GM10266 (cell line): ENCODE results near the gene LGI2.

ENCODE experiments used
- DNase-seq: peaks from one replicate; pipeline ENCODE4 v3.0.0; 2012; ENCODE audit errors: extremely low spot score
- TF ChIP-seq, protein P1 (sequence below): IDR thresholded peaks from 2 replicates; pipeline ENCODE4 v1.5.1; 2012; ENCODE audit warnings: mild to moderate bottlenecking, low read depth; ENCODE audit not compliant: control insufficient read depth, insufficient read depth; ENCODE audit errors: missing control alignments

LGI2 gene

GRCh38 chr4:24971192-24971591 lies 59.6 kb downstream of the LGI2 start:
- TF ChIP-seq, protein P1, sequence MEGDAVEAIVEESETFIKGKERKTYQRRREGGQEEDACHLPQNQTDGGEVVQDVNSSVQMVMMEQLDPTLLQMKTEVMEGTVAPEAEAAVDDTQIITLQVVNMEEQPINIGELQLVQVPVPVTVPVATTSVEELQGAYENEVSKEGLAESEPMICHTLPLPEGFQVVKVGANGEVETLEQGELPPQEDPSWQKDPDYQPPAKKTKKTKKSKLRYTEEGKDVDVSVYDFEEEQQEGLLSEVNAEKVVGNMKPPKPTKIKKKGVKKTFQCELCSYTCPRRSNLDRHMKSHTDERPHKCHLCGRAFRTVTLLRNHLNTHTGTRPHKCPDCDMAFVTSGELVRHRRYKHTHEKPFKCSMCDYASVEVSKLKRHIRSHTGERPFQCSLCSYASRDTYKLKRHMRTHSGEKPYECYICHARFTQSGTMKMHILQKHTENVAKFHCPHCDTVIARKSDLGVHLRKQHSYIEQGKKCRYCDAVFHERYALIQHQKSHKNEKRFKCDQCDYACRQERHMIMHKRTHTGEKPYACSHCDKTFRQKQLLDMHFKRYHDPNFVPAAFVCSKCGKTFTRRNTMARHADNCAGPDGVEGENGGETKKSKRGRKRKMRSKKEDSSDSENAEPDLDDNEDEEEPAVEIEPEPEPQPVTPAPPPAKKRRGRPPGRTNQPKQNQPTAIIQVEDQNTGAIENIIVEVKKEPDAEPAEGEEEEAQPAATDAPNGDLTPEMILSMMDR, result no peak
- DNase-seq, result no peak

DNA sequence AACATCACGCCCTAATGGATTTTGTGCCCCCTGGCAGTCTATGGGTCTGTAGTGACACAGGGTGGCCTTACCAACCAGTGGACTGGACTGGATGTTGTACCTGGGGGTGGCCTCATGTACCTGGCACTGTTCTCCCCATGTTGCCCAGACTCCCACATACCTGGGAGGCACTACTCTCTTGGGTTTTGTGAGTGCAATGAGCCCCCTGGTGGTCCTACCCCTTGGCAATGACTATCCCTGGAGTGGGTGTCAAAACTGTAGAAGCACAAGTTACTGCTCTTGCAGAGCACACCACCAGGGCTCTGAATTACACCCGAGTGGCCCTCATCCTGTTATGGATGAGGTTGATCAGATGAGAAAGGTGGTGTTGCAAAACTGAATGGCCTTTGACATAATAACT lies 60.1 kb downstream of the LGI2 start:
- no peak for DNase-seq
- TF ChIP-seq, protein P1, result no peak

DNA sequence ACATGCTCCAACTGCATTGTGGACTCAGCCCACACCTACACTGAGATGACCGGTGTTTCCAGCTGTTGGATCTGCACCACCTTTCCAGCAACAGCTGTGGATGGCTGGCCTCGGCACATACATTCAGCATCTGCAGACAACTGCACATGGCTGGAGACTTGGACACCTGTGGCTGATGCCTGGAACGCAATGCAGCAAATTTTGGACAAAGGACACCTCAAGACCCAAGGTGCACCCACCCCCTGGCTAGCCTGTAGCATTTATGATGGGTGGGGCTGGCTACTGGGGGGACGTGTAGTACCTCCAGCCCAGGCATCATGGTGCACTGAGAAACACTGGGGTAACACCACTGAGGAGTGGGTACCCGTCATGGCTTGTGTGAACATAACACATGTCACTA lies 60.6 kb downstream of the LGI2 start:
- TF ChIP-seq, protein P1, result no peak
- no peak for DNase-seq

- TF ChIP-seq, protein P1, result no peak
- DNase-seq, result no peak
These were observed 61.3 kb downstream of the LGI2 start for GRCh38 chr4:24969486-24969885.

DNA sequence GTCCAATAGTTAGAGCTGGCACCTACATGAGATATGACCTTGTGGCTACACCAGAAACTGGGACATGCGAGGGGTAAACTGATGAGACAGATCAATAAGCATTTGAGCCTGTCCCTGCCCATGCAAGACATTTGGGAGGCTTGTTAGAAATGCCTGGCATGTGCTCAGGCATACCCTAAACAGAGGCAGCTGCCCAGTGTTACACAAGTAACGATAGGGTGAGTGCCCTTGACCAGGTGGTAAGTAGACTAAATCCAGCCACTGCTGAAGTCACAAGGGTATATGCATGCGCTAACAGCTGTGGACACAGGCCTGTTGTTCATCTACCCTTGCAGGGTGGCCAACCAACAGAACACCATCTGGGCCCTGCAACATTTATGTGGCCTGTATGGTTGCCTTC lies 61.8 kb downstream of the LGI2 start:
- DNase-seq, result no peak
- TF ChIP-seq, protein P1, result no peak

- no peak for DNase-seq
- TF ChIP-seq, protein P1, result no peak
These were observed 62.5 kb downstream of the LGI2 start for GRCh38 chr4:24968278-24968677.

GRCh38 chr4:24967346-24967745 lies 63.4 kb downstream of the LGI2 start:
- no peak for DNase-seq
- TF ChIP-seq, protein P1, result no peak
